CD14-positive monocyte (primary cell): ENCODE results near the gene MRPL57. TPM values are rescaled to one million over a fixed set of nuclear protein-coding genes. Genes with fewer than 3 reads are reported as not detected.

ENCODE experiments used
- DNase-seq, 3 donors: peaks; one replicate each; pipeline ENCODE4 v3.0.0-alpha.2; 2011 to 2022
- H2AFZ ChIP-seq: 2 replicates; pipeline ENCODE4 v1.6.0; 2012; ENCODE audit warnings: mild to moderate bottlenecking, low read depth, low read length, inconsistent platforms; ENCODE audit not compliant: insufficient read depth, poor library complexity, severe bottlenecking
- H3K27ac ChIP-seq, 2 donors: 1 replicate in 1 of 2; 2 replicates in 1 of 2; pipeline ENCODE4 v1.5.1; 2012 to 2013; ENCODE audit warnings: low read length in 2 of 2, control low read depth in 1 of 2, inconsistent platforms in 1 of 2, low read depth in 1 of 2, mild to moderate bottlenecking in 1 of 2
- H3K27me3 ChIP-seq, 2 donors: one replicate each; pipeline versions ENCODE4 v1.6.0 to v1.6.1; 2011 to 2013; ENCODE audit warnings: low read length in 2 of 2; ENCODE audit not compliant: control insufficient read depth in 2 of 2, insufficient read depth in 2 of 2
- H3K36me3 ChIP-seq, 2 donors: replicated peaks in 1 of 2; 1 replicate in 1 of 2; 2 replicates in 1 of 2; pipeline versions ENCODE4 v1.5.1 to v1.6.1; 2012 to 2013; ENCODE audit warnings: low read length in 2 of 2, control low read depth in 1 of 2, inconsistent platforms in 1 of 2, mild to moderate bottlenecking in 1 of 2; ENCODE audit not compliant: insufficient read depth in 2 of 2, control insufficient read depth in 1 of 2
- H3K4me1 ChIP-seq, 2 donors: 1 replicate in 1 of 2; 2 replicates in 1 of 2; pipeline versions ENCODE4 v1.5.1 to v1.6.1; 2012 to 2013; ENCODE audit warnings: low read length in 2 of 2, control low read depth in 1 of 2, inconsistent platforms in 1 of 2, mild to moderate bottlenecking in 1 of 2, moderate library complexity in 1 of 2; ENCODE audit not compliant: insufficient read depth in 2 of 2, control insufficient read depth in 1 of 2
- H3K4me2 ChIP-seq: replicated peaks from 2 replicates; pipeline ENCODE3; 2012; ENCODE audit warnings: low read length, moderate library complexity, mild to moderate bottlenecking; ENCODE audit not compliant: poor library complexity, severe bottlenecking; ENCODE audit errors: extremely low read depth
- H3K4me3 ChIP-seq, 3 experiments: fragments of 200-600 bp in 1 of 3; sonication (generic) in 1 of 3; replicated peaks in 1 of 3; 1 replicate in 2 of 3; 2 replicates in 1 of 3; pipeline ENCODE4 v1.5.1; 2011 to 2013; ENCODE audit warnings: low read length in 3 of 3, mild to moderate bottlenecking in 3 of 3, control low read depth in 2 of 3, low read depth in 2 of 3, inconsistent platforms in 1 of 3, moderate library complexity in 1 of 3
- H3K79me2 ChIP-seq: 2 replicates; pipeline ENCODE4 v1.6.0; 2012; ENCODE audit warnings: mild to moderate bottlenecking, control low read depth, inconsistent platforms, low read length, moderate library complexity; ENCODE audit not compliant: insufficient read depth
- H3K9ac ChIP-seq: 2 replicates; pipeline ENCODE4 v1.6.0; 2017; ENCODE audit warnings: low read length, mild to moderate bottlenecking; ENCODE audit not compliant: insufficient read depth, poor library complexity, severe bottlenecking
- H3K9me3 ChIP-seq, 2 donors: replicated peaks in 1 of 2; 1 replicate in 1 of 2; 2 replicates in 1 of 2; pipeline versions ENCODE4 v1.5.1 to v1.6.1; 2012 to 2013; ENCODE audit warnings: low read length in 2 of 2, control low read depth in 1 of 2; ENCODE audit not compliant: control insufficient read depth in 1 of 2, insufficient read depth in 1 of 2
- H4K20me1 ChIP-seq: 2 replicates; pipeline ENCODE4 v1.6.0; 2012; ENCODE audit warnings: mild to moderate bottlenecking, low read length, control low read depth, moderate library complexity; ENCODE audit not compliant: insufficient read depth
- H3K27ac Mint-ChIP-seq, 7 donors: one replicate each; pipeline ENCODE4 v1.8.0; 2020; ENCODE audit warnings: mild to moderate bottlenecking in 7 of 7, mixed read lengths in 7 of 7, moderate library complexity in 6 of 7, inconsistent platforms in 2 of 7
- H3K27me3 Mint-ChIP-seq, 3 donors: one replicate each; pipeline ENCODE4 v1.8.0; 2021 to 2022; ENCODE audit warnings: low read depth in 3 of 3, mild to moderate bottlenecking in 3 of 3, mixed read lengths in 3 of 3, moderate library complexity in 3 of 3, inconsistent platforms in 1 of 3
- H3K36me3 Mint-ChIP-seq, 2 donors: one replicate each; pipeline ENCODE4 v1.8.0; 2020; ENCODE audit warnings: mixed read lengths in 2 of 2, inconsistent platforms in 1 of 2, mild to moderate bottlenecking in 1 of 2
- H3K4me1 Mint-ChIP-seq: one replicate; pipeline ENCODE4 v1.8.0; 2020; ENCODE audit warnings: mild to moderate bottlenecking, mixed read lengths
- H3K4me3 Mint-ChIP-seq, 2 donors: one replicate each; pipeline ENCODE4 v1.8.0; 2020; ENCODE audit warnings: mild to moderate bottlenecking in 2 of 2, mixed read lengths in 2 of 2, moderate library complexity in 1 of 2
- H3K9me3 Mint-ChIP-seq, 7 donors: one replicate each; pipeline ENCODE4 v1.8.0; 2020 to 2022; ENCODE audit warnings: mixed read lengths in 7 of 7, mild to moderate bottlenecking in 6 of 7, moderate library complexity in 6 of 7, inconsistent platforms in 2 of 7
- CTCF ChIP-seq: fragments of 200-600 bp; IDR thresholded peaks from one replicate; pipeline ENCODE4 v1.8.0; 2022; ENCODE audit warnings: antibody characterized with exemption, mild to moderate bottlenecking
- WGBS: methylation state at CpG from one replicate; pipeline ENCODE4 v1.1.5; 2013; ENCODE audit warnings: missing lambda C conversion rate; ENCODE audit not compliant: insufficient coverage; 5-methylcytosine and 5-hydroxymethylcytosine counted together
- intact Hi-C, 2 donors: fragments of 100-400 bp; cut with micrococcal nuclease; formaldehyde crosslinking; loops; one replicate each; pipeline versions ENCODE4 v1.15.0 to v1.15.1; 2023
- polyA plus RNA-seq, 3 donors: library from polyadenylated mRNA; depleted of rRNA in 1 of 3; unstranded in 2 of 3; stranded (reverse) in 1 of 3; fragments of 300-500 nt in 2 of 3; fragments of >200 nt in 1 of 3; fragmentation: Illumina TruSeq in 2 of 3; gene quantifications; 1 replicate in 2 of 3; 2 replicates in 1 of 3; pipeline ENCODE4 v1.2.3, GENCODE V29; 2012 to 2021

MRPL57 gene
- polyA plus RNA-seq, 3 donors = 6.8 to 52.3 (median 41.1) TPM

GRCh38 chr13:21175656-21176214 is 723 bp upstream of the MRPL57 start:
- H3K9me3 ChIP-seq = no peaks in the 10 kb centered on the region
- H3K36me3 ChIP-seq = peaks cover 3 to 11% of the 10 kb centered on the region in 2 donors
- H3K27ac ChIP-seq = peak overlapping the region in 1 of 2 donors; percentile 92
- H3K79me2 ChIP-seq = peaks cover 65% of the 10 kb centered on the region
- Mint-ChIP-seq H3K27ac (peak overlapping the region; percentile 46 to 96 (median 86)), H3K4me1 (peaks cover 17% of the 10 kb centered on the region), H3K36me3 (peaks cover 4 to 9% of the 10 kb centered on the region in 2 donors), H3K9me3 (no peaks in the 10 kb centered on the region), H3K27me3 (no peaks in the 10 kb centered on the region), H3K4me3 (peak overlapping the region; percentile 98)
- peaks cover 11 to 18% of the 10 kb centered on the region in 2 donors for H3K4me1 ChIP-seq
- intact Hi-C loops = loop anchor here (5.0 to 10.0 kb wide), 6 partner anchors 119 to 429 kb away; partner anchors contain the start of gene MICU2 (in 1 of the 2)
- peak overlapping the region; percentile 90 for H3K9ac ChIP-seq
- peak overlapping the region; percentile 92 to 98 (median 95) for H3K4me3 ChIP-seq
- H3K27me3 ChIP-seq = no peaks in the 10 kb centered on the region
- 0% methylated on average over 8 of the region's 13 CpGs for WGBS
- H3K4me2 ChIP-seq = peak overlapping the region; percentile 83
- H2AFZ ChIP-seq = peak overlapping the region; percentile 97
- DNase-seq = no peak
- H4K20me1 ChIP-seq = no peaks in the 10 kb centered on the region
- no peak for TF ChIP-seq CTCF

- intact Hi-C loops = loop anchor here (5.0 to 10.0 kb wide), 6 partner anchors 118 to 428 kb away; partner anchors contain the start of gene MICU2 (in 1 of the 2)
- no peak for TF ChIP-seq CTCF
- 0% methylated on average over 19 of the region's 26 CpGs for WGBS
- H3K27ac Mint-ChIP-seq = peak overlapping the region; percentile 86 to 98 (median 95)
- Histone ChIP-seq H3K27ac (peak overlapping the region; percentile 92 to 93), H3K79me2 (peaks cover 56% of the 10 kb centered on the region), H3K4me2 (peak overlapping the region; percentile 83), H3K9me3 (no peaks in the 10 kb centered on the region), H3K9ac (peak overlapping the region; percentile 90), H4K20me1 (no peaks in the 10 kb centered on the region), H3K36me3 (no peaks in the 10 kb centered on the region), H3K27me3 (no peaks in the 10 kb centered on the region), H3K4me1 (peaks cover 11 to 18% of the 10 kb centered on the region in 2 donors), H3K4me3 (peak overlapping the region; percentile 92 to 98 (median 95)), H2AFZ (peak overlapping the region; percentile 97)
- H3K9me3 Mint-ChIP-seq = no peaks in the 10 kb centered on the region
- H3K36me3 Mint-ChIP-seq = no peaks in the 10 kb centered on the region
- peaks cover 17% of the 10 kb centered on the region for H3K4me1 Mint-ChIP-seq
- peak overlapping the region; percentile 98 for H3K4me3 Mint-ChIP-seq
- H3K27me3 Mint-ChIP-seq = no peaks in the 10 kb centered on the region
- no peak for DNase-seq
These were observed 475 bp downstream of the MRPL57 start for GRCh38 chr13:21176982-21177284.
